GM21717 (cell line): ENCODE data around the gene TRPM7.
"Not testable (repeated sequence)": the region's sequence is repeated elsewhere in the genome, so short reads cannot be mapped to it uniquely, and the experiment has no call there.

ENCODE experiments used
- ATAC-seq: cut with Tn5 transposase; IDR thresholded peaks from one replicate; pipeline ENCODE4 v1.9.1; 2021; ENCODE audit warnings: mild to moderate bottlenecking, moderate library complexity; ENCODE audit not compliant: unreplicated experiment

The TRPM7 gene

DNA sequence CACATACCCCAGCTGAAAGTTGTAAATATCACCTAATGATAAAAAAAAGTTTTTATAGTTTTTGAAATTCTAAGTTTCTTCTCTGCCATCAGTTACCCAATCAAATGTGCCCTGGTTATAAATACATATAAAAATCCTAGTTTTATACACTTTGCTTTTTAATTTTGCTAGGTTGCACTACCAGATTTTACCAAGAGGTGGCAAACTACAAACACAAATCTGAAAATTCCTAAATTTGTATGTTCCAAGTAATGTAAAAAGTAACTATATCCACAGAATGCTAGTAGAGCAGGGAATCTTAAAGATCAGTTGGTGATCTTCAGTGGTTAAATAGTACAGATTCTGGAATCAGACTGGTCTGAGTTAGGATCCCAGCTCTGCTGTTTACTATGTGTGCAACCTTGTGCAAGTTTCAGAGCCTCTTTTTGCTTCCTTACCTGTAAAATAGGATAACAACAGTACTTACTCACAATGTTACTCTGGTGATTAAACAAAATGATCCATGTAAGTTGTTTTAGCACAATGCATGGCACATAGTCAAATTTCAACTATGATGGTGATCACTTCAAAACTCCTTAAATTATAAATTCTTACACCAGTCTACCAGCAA is 11.0 kb downstream of the TRPM7 start:
- no peak for ATAC-seq

DNA sequence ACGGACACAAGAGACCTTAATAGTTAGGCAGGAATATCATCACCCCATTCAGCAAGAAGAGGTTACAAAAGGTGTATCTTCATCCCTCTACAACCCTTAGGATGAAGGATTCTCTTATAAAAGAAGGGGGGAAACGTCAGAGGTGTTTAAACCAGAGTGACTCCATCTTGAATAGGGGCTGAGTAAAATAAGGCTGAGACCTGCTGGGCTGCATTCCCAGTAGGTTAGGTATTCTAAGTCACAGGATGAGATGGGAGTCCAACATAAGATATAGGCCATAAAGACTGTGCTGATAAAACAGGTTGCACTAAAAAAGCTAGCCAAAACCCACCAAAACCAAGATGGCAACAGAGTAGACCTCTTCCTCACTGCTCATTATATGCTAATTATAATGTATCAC is 16.5 kb downstream of the TRPM7 start:
- no peak for ATAC-seq

DNA sequence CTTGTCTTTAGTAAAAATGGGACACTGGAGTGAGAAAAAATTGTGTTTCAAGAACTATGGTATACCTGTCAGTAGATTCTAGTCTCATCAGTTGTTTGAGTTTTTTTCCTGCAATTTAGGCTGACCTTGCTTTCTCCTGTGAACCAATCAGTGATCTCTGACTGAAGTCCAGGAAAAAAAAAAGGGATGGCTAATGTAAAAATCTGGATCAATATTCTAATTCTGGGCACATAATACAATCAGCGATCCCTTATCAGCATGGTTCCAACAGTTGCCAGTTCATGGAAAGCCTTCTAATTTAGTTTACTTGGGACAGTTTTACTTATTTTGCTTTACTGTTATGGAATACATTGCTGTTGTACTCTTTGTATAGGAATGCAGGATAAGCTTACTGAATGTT is 17.0 kb downstream of the TRPM7 start:
- ATAC-seq, result no peak

DNA sequence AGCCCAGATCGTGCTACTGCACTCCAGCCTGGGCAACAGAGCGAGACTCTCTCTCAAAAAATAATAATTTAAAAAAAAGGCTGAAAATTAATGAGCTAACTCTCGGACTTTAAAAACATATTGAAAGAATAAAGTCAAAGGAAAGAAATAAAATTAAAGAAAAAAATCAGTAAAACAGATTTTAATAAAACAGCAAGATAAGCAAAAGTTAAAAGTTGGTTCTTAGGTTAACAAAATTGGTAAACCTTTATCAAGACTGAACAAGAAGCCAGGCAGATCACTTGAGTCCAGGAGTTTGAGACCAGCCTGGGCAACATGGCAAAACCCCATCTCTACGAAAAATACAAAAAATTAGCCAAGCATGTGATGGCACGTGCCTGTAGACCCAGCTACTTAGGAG is 20.7 kb downstream of the TRPM7 start:
- ATAC-seq, result no peak

DNA sequence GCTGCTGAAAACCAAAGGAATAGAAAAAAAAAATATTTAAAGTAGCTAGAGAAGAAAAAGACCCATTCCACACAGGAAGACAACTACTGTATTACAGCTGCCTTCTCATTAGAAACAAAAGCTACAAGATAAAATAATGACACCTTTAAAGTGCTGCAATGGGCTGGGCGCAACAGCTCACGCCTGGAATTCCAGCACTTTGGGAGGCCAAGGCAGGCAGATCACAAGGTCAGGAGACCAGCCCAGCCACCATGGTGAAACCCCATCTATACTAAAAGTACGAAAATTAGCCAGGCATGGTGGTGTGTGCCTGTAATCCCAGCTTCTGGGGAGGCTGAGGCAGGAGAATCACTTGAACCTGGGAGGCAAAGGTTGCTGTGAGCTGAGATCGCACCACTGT is 31.0 kb downstream of the TRPM7 start:
- no peak for ATAC-seq

DNA sequence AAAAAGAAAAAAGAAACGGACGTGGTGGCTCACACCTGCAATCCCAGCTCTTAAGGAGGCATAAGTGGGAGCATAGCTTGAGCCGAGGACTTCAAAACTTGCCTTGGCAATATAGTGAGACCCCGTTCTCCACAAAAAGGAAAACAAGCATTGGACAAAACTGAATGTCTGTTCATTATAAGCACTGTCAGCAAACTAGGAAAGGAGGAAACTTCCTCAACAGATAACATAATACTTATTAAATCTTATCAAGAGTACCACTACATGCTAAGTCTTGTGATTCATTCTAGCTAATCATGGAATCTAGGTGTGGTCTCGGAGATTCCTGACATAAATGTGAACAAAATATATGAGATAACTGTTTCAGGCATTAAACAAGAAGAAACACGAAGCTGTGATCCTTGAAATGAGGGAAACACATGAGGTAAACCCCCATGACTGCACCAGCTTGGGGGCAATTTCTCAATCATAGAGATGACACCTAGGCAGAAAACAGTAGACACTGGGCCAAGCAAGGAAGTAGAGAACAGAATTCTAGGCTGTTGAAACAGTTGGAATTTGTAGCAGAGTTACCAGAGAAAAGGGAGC is 33.3 kb downstream of the TRPM7 start:
- ATAC-seq, result no peak

DNA sequence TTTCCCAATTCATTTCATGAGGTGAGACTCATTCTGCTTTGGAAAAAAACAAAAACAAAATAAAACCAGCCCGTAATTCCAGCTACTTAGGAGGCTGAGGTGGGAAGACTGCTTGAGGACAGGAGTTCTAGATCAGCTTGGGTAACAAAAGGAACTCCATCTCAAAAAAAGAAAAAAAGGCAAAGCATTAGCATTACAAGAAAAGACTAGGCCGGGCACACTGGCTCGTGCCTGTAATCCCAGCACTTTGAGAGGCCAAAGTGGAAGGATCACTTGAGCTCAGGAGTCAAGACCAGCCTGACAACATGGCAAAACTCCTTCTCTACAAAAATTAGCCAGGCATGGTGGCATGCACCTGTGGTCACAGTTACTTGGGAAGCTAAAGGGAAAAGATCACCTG is 33.9 kb downstream of the TRPM7 start:
- ATAC-seq, result no peak

DNA sequence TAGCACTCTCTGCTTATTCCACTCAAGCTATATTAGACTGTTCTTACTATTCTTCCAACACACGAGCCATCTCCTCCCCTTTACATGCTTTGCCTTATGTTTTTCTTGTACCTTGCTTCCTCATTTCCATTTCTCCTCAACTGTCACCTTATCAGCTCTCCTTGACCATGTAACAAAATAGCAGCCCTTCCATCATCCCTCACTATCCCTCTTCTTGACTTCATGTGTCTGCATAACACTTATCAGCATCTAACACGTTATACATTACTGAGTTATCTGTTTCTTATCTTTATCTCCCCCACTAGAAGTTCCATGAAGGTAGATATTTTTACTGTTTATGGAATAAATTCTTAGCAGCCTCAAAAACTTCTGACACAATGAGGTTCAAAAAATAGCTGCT is 45.3 kb downstream of the TRPM7 start:
- no peak for ATAC-seq

DNA sequence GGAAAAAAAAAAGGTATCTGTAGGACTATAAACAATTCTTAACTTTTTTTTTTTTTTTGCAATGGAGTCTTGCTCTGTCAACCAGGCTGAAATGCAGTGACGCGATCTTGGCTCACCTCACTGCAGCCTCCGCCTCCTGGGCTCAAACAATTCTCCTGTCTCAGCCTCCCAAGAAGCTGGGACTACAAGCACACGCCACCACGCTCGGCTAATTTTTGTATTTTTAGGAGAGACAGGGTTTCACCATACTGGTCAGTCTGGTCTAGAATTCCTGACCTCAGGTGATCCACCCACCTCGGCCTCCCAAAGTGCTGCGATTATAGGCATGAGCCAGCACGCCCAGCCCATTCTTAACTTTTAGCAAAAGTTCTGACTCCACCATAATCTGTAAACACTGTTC is 50.5 kb downstream of the TRPM7 start:
- no peak for ATAC-seq

DNA sequence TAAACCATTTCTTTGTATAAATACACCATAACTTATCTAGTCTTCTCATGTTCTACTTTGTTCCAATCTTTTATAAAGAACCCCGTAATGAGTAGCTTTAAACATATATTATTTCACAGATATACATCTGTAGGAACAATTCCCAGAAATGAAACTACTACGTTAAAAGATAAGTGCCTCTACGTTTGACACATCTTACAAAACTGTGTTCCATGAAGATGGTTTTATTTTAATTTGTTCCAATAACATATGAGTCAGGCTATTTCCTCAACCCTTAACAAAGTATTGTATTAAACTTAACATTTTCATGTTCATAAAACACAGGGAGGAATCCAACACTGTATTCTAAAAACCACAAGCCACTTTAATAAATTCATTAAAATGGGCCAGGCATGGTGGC is 52.9 kb downstream of the TRPM7 start:
- ATAC-seq, result no peak

DNA sequence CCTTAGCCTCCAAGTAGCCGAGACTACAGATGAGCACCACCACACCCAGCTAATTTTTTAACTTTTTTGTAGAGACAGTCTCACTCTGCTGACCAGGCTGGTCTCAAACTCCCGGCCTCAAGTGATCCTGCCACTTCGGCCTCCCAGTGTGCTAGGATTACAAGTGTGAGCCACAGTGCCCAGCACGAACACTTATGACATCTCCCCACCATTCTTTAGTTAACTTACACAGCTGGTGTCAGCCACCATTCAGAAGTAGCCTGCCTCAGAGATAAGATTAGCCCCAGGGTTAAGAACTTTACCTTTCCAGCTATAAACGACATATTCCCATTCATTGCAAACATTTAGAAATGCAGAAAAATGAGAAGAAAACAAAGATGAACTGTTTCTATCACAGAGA is 58.2 kb downstream of the TRPM7 start:
- no peak for ATAC-seq

DNA sequence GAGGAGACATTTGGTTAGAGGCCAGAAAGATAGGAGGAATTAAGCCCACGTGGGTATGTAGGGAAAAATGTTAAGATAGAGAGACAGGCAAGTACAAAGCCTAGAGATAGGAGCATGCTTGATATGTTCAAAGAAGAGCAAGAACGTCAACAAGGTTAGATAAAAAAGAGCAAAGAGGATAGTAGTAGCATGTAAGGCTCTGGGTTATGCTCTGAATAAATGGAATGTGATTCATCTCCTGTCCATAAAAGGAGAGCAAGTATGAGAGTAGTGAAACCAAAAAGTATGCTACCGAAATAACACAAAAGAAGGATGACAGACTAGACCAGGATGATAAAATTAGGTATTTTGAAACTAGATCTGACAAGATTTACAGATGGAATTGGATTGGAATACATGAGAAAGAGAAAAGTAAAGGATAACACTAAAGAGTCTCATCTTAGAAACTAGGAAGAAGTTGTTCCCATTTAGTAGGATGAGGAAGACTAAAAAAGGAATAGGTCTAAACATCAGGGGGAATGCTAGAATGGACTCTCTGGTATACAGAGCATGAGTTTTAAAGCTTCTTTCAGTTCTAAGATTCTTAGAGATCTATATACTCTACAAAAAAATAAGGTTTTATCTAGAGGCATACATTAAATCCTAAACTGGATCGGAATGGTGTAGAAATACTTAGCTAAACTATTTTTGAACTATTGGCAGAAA is 59.1 kb downstream of the TRPM7 start:
- ATAC-seq, result no peak

DNA sequence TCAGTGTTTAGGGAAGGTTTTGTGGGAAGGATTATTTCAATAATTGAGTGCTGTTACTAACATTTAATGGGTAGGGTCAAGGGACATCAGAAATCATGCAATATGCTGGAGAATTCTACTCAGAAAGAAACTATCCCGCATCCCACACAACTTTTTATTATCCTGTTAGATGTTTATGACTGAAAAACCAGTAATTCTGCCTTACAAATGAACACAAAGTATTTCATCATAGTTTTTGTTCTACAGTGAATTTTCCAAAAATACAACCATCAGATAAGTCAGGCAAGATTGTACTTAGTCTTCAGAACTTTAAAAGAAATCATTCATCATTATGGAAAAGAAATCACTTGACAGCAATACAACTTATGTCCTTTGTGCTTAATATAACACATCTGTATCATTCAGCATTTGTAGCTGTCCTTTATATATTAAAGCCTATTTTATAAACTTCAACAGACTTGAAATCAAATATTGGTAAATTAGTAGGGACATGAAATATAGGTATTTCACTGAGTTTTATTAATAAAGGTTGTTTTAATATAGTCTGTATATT is 61.9 kb downstream of the TRPM7 start:
- ATAC-seq, result no peak

DNA sequence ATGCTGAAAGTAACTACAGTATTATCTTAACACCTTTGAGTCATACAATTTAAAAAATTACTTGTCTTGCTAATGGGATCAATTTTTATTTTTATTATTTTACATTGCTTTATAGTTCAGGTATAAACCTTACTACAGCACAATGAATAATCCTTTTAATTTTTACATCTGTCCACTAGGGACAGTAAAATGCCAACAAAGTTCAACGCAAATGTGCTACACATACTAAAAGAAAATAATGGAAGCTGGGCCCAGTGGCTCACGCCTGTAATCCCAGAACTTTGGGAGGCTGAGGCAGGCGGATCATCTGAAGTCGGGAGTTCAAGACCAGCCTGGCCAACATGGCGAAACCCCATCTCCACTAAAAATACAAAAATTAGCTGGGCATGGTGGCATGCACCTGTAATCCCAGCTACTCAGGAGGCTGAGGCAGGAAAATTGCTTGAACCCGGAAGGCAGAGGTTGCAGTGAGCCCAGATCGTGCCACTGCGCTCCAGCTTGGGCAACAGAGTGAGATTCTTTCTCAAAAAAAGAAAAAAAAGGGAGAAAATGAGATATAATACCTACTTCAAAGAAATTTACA is 64.1 kb downstream of the TRPM7 start:
- ATAC-seq, result not testable (repeated sequence)

DNA sequence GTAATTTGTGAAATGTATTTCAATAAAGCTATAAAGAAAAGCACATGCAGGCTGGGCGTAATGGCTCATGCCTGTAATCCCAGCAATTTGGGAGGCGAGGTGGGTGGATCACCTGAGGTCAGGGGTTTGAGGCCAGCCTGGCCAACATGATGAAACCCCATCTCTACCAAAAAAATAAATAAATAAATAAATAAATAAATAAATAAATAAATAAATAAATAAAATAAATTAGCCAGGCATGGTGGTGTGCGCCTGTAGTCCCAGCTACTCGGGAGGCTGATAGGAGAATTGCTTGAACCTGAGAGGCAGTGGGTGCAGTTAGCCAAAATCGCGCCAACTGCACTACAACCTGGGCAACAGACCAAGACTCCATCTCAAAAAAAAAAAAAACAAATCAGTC is 69.6 kb downstream of the TRPM7 start:
- not testable (repeated sequence) for ATAC-seq

DNA sequence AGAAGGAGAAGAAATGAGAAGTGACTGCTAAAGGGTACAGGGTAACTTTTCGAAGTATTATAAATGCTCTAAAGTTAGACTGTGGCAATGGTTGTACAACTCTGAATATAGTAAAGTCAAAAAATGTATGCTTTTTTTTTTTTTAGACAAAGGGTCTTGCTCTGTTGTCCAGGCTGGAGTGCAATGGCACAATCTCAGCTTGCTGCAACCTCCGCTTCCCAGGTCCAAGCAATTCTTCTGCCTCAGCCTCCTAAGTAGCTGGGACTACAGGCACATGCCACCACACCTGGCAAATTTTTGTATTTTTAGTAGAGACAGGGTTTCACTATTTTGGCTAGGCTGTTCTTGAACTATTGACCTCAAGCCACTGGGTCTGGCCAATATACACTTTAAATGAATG is 70.0 kb downstream of the TRPM7 start:
- ATAC-seq, result not testable (repeated sequence)

DNA sequence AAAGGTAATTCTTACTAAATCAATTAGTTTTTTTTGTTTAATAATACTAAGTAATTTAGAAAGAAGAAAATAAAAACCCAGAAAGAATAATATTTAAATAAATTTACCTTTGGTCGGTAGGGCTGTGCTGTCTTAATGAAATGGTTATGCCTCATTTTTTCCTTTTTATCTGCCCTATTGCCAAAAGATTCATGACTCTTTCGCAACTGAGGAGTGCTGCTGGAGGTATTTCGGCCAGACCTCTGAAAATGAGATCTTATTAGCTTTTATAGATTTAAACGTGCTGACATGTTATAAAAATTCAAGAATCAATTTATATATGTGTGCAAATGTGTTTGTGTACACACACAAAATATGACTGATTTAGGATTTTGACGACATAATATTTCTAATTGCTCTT is 73.0 kb downstream of the TRPM7 start:
- ATAC-seq, result no peak

DNA sequence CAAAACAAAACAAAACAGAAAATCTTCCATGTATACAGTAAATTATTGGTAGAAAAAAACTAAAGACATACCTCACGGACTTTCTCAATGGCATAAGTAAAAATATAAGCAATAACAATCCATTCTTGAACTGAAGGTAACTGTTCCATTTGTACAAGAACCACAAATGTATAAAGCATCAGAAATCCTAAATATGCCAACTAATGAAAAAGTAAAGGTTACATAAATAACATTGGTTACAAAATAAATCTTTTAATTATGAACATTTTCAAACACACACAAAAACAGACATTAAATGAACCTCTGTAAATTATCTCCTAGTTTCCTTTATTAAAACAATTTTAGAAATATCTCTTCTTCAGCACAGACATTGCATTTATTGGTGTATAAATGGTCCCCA is 79.5 kb downstream of the TRPM7 start:
- ATAC-seq, result no peak

DNA sequence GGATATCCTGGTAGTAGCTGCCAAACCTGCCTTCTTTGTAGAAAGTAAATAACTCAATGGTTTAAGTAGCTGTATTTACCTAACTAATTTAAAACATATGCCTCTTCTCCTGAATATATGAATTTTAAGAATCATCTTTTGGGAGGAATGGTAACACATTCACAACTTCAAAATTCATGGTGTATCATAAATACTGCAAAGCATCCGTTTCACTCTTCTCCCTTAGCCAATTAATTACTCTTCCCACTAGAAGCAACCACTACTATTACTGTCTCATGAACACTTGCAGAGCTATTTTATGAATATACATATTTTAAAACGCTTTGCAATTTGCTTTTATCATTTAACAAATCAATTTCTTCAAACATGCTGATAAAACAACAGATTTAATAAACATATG is 81.1 kb downstream of the TRPM7 start:
- ATAC-seq, result no peak

DNA sequence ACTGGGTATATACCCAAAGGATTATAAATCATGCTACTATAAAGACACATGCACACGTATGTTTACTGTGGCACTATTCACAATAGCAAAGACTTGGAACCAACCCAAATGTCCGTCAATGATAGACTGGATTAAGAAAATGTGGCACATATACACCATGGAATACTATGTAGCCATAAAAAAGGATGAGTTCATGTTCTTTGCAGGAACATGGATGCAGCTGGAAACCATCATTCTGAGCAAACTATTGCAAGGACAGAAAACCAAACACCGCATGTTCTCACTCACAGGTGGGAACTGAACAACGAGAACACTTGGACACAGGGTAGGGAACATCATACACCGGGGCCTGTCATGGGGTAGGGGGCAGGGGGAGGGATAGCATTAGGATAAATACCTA is 84.6 kb downstream of the TRPM7 start:
- ATAC-seq, result not testable (repeated sequence)

DNA sequence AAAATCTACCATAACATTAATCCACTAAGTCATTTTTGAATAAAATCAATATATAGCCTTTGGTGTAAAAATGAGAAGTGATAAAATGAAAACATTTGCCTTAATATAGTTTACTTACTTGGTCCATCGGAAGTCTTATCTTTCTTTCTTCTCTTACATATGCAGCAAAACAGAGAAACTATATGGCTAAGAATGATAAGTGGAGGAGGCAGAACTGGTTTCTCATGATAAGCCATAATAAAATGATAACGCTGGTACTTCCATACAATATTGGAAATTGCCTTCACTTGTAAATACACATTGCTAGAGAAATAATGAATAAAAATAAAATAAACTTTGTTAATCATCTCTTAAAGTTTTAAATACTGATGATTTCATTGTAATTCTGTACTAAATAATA is 92.3 kb downstream of the TRPM7 start:
- ATAC-seq, result no peak

DNA sequence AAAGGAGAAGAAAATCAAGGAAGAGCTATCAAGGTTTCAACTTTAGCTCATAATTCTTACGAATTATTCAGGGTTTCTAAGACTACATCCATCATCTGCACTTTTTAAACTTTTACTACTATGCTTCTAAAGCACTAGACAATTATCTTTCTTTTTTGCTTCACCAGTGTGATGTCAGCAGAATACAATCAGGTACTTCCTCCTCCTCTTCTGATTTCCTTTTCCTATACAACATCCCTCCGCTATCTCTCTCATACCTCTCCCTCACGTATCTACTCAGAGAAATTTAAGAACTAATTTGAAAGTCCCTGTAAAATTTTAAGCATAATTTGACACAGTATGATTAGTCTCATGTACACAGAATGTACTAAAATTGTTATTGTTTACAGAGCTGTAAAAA is 92.8 kb downstream of the TRPM7 start:
- no peak for ATAC-seq
